Endothelial cell of umbilical vein (primary cell): ENCODE results near the gene RIOK3. TPM values are rescaled to one million over a fixed set of nuclear protein-coding genes. Genes with fewer than 3 reads are reported as not detected.

Experiments used
- BruUV-seq: library from RNA; stranded (reverse); fragments of 400-500 nt; replicated peaks from 2 replicates; lab custom pipeline; 2021; lab: Mats Ljungman, UMichigan
- CTCF ChIA-PET: fragments of 300-600, 350-600 bp; sonication (Branson Sonifier 250); formaldehyde crosslinking; loops from one replicate; lab custom pipeline; 2021; ENCODE audit warnings: antibody characterized with exemption, inconsistent platforms; lab: Charles Lee
- POLR2A ChIA-PET: fragments of 300-600, 350-600 bp; sonication (Branson Sonifier 250); formaldehyde crosslinking; loops from one replicate; lab custom pipeline; 2021; ENCODE audit warnings: antibody characterized with exemption, inconsistent platforms; lab: Charles Lee
- DNase-seq: peaks from one replicate; pipeline ENCODE4 v3.0.0-alpha.2; 2011; ENCODE audit warnings: low read depth, low spot score
- FAIRE-seq: peaks from 2 replicates; lab custom pipeline; 2011; peaks lifted over from hg19 to GRCh38; lab: Jason Lieb, UNC
- H2AFZ ChIP-seq: 2 replicates; pipeline ENCODE4 v1.6.0; 2012; ENCODE audit warnings: low read depth, low read length, control low read depth, inconsistent platforms
- H3K27ac ChIP-seq: 2 replicates; pipeline ENCODE4 v1.5.1; 2011; ENCODE audit warnings: low read depth, mild to moderate bottlenecking, control low read depth, low read length, moderate library complexity; ENCODE audit not compliant: insufficient read depth
- H3K27me3 ChIP-seq, 2 experiments: 2 replicates each; pipeline versions ENCODE4 v1.6.0 to v1.6.1; 2011; ENCODE audit warnings: low read length in 2 of 2, mixed read lengths in 1 of 2; ENCODE audit not compliant: control insufficient read depth in 2 of 2, insufficient read depth in 2 of 2
- H3K36me3 ChIP-seq, 2 experiments: 2 replicates in 1 of 2; 3 replicates in 1 of 2; pipeline ENCODE4 v1.5.1; 2011; ENCODE audit warnings: low read length in 2 of 2, mild to moderate bottlenecking in 1 of 2, moderate library complexity in 1 of 2; ENCODE audit not compliant: control insufficient read depth in 2 of 2, insufficient read depth in 2 of 2; ENCODE audit errors: extremely low read depth in 1 of 2
- H3K4me1 ChIP-seq: 3 replicates; pipeline ENCODE4 v1.5.1; 2011; ENCODE audit warnings: mild to moderate bottlenecking, low read length; ENCODE audit not compliant: control insufficient read depth, insufficient read depth; ENCODE audit errors: extremely low read depth
- H3K4me2 ChIP-seq: 2 replicates; pipeline ENCODE4 v1.6.1; 2011; ENCODE audit warnings: low read length, control low read depth, mixed read lengths; ENCODE audit not compliant: insufficient read depth
- H3K4me3 ChIP-seq, 3 experiments: fragments of 200-600 bp in 1 of 3; sonication (generic), shearing (Covaris generic) in 1 of 3; replicated peaks in 1 of 3; 2 replicates each; pipeline ENCODE4 v1.5.1; 2011 to 2016; ENCODE audit warnings: control low read depth in 3 of 3, low read length in 3 of 3, mild to moderate bottlenecking in 2 of 3, inconsistent platforms in 1 of 3, low read depth in 1 of 3, moderate library complexity in 1 of 3; ENCODE audit not compliant: insufficient read depth in 1 of 3
- H3K79me2 ChIP-seq: 2 replicates; pipeline ENCODE4 v1.6.0; 2012; ENCODE audit warnings: low read length, inconsistent platforms; ENCODE audit not compliant: control insufficient read depth, insufficient read depth
- H3K9ac ChIP-seq: replicated peaks from 2 replicates; pipeline ENCODE3; 2011; ENCODE audit warnings: low read length, control low read depth; ENCODE audit not compliant: insufficient read depth; ENCODE audit errors: extremely low read depth
- H3K9me1 ChIP-seq: replicated peaks from 3 replicates; pipeline ENCODE4 v1.6.0; 2011; ENCODE audit warnings: mild to moderate bottlenecking, low read length; ENCODE audit not compliant: control insufficient read depth, insufficient read depth; ENCODE audit errors: extremely low read depth
- H3K9me3 ChIP-seq: replicated peaks from 2 replicates; pipeline ENCODE4 v1.5.1; 2012; ENCODE audit warnings: low read length, inconsistent platforms; ENCODE audit not compliant: control insufficient read depth, insufficient read depth
- H4K20me1 ChIP-seq: replicated peaks from 2 replicates; pipeline ENCODE3; 2011; ENCODE audit warnings: mild to moderate bottlenecking, low read length; ENCODE audit not compliant: control insufficient read depth, insufficient read depth; ENCODE audit errors: extremely low read depth
- CTCF ChIP-seq, 2 donors: IDR thresholded peaks; 1 replicate in 1 of 2; 2 replicates in 1 of 2; pipeline ENCODE4 v1.5.1; 2011; ENCODE audit warnings: low read length in 2 of 2, mild to moderate bottlenecking in 2 of 2, moderate library complexity in 2 of 2, control low read depth in 1 of 2, inconsistent platforms in 1 of 2, low read depth in 1 of 2; ENCODE audit not compliant: insufficient read depth in 1 of 2; ENCODE audit errors: extremely low read depth in 1 of 2
- EZH2 ChIP-seq: IDR thresholded peaks from 2 replicates; pipeline ENCODE4 v1.6.1; 2012; ENCODE audit warnings: borderline replicate concordance, low read depth, mild to moderate bottlenecking, moderate library complexity, low read length, inconsistent platforms; ENCODE audit not compliant: severe bottlenecking
- FOS ChIP-seq: IDR thresholded peaks from 2 replicates; pipeline ENCODE4 v1.6.1; 2011; ENCODE audit warnings: mild to moderate bottlenecking, low read length, moderate library complexity, borderline replicate concordance; ENCODE audit not compliant: insufficient read depth
- GATA2 ChIP-seq: IDR thresholded peaks from 2 replicates; pipeline ENCODE4 v1.7.0; 2011; ENCODE audit warnings: low read depth, mild to moderate bottlenecking, moderate library complexity, mixed read lengths, low read length; ENCODE audit not compliant: insufficient read length, insufficient read depth
- JUN ChIP-seq: IDR thresholded peaks from 2 replicates; pipeline ENCODE4 v1.6.1; 2011; ENCODE audit warnings: borderline replicate concordance, low read depth; ENCODE audit not compliant: insufficient read length, insufficient read depth
- MAX ChIP-seq: IDR thresholded peaks from 2 replicates; pipeline ENCODE4 v1.6.1; 2011; ENCODE audit not compliant: insufficient read depth, insufficient read length
- MYC ChIP-seq: IDR thresholded peaks from one replicate; pipeline ENCODE4 v1.6.1; 2011; ENCODE audit warnings: mild to moderate bottlenecking, low read depth, low read length
- POLR2A ChIP-seq: IDR thresholded peaks from 2 replicates; pipeline ENCODE4 v1.6.1; 2012; ENCODE audit warnings: low read depth, mild to moderate bottlenecking, control low read depth, low read length
- POLR2AphosphoS5 ChIP-seq: IDR thresholded peaks from 2 replicates; pipeline ENCODE4 v1.6.1; 2012; ENCODE audit warnings: low read depth, mild to moderate bottlenecking, control low read depth, low read length, moderate library complexity; ENCODE audit not compliant: insufficient read depth
- dilution Hi-C: fragments of 300-500 bp; cut with MboI; formaldehyde crosslinking; loops from one replicate; pipeline ENCODE4 v1.15.0; 2019; ENCODE audit warnings: low sequenced_read_pairs; ENCODE audit not compliant: extremely low pct_ligation_motif_present
- intact Hi-C: fragments of 100-400 bp; cut with micrococcal nuclease; formaldehyde crosslinking; loops from one replicate; pipeline ENCODE4 v1.10.0; 2022
- polyA plus RNA-seq, 4 experiments: library from polyadenylated mRNA; depleted of rRNA in 3 of 4; stranded (reverse) in 3 of 4; unstranded in 1 of 4; fragments of >200 nt; gene quantifications; 2 replicates each; pipeline versions ENCODE4 v1.2.1 to v1.2.3, GENCODE V29; 2011 to 2012; ENCODE audit warnings: missing spikeins in 1 of 4
- total RNA-seq: library from RNA; stranded (reverse); gene quantifications from 2 replicates; pipeline ENCODE4 v1.2.3, GENCODE V29; 2021

RIOK3 gene
- total and polyA plus RNA-seq, 2 donors (not counting 3 experiments of a cell fraction or from before 2014, with no cell fraction given) = 14.8 to 50.7 TPM

- H3K4me1 ChIP-seq = peaks cover 18% of the 10 kb centered on the region
- no peaks in the 10 kb centered on the region for H4K20me1 ChIP-seq
- H3K9ac ChIP-seq = no peak overlapping the region
- H3K4me2 ChIP-seq = no peak overlapping the region
- no peak for FAIRE-seq
- H2AFZ ChIP-seq = no peak overlapping the region
- intact Hi-C loops = loop anchor here (5.0 kb wide), 2 partner anchors 469 to 689 kb away; no protein-coding TSS in a partner anchor
- dilution Hi-C loops = no loop called here
- CTCF ChIA-PET = interaction anchor here (1.0 kb wide), 1 partner anchor 14 kb away, joined by 6 read pairs; no protein-coding TSS in a partner anchor
- peaks cover 6% of the 10 kb centered on the region for H3K79me2 ChIP-seq
- no peaks in the 10 kb centered on the region for H3K36me3 ChIP-seq
- BruUV-seq = no TSS peak
- TF ChIP-seq JUN (no peak), MYC (no peak), MAX (no peak), POLR2A (no peak), POLR2AphosphoS5 (no peak), FOS (no peak), EZH2 (no peak), GATA2 (no peak), CTCF (IDR thresholded peaks at IDR 0.05; ENCODE audit: extremely low read depth in 1 of 2, insufficient read depth in 1 of 2, low read depth in 1 of 2, low read length in 2 of 2) (no peak)
- no peak overlapping the region for H3K27ac ChIP-seq
- POLR2A ChIA-PET = no interaction called here
- H3K4me3 ChIP-seq = no peak overlapping the region
- no peaks in the 10 kb centered on the region for H3K27me3 ChIP-seq
- H3K9me3 ChIP-seq = no peaks in the 10 kb centered on the region
- DNase-seq = no peak
- H3K9me1 ChIP-seq = no peaks in the 10 kb centered on the region
Measured at GRCh38 chr18:23501626-23502025, 48.5 kb downstream of the RIOK3 start.
